K562 (cell line): ENCODE measurements around the gene TXK. TPM values are rescaled to one million over a fixed set of nuclear protein-coding genes. Genes with fewer than 3 reads are reported as not detected.

Source experiments
- ATAC-seq: fragments of 200-7000 bp; cut with Tn5 transposase; 3 replicates; pipeline ENCODE4 v1.9.1; 2020; ENCODE audit warnings: moderate library complexity
- BruUV-seq: library from RNA; stranded (reverse); fragments of 400-500 nt; replicated peaks from 2 replicates; lab custom pipeline; 2021; lab: Mats Ljungman, UMichigan
- CTCF ChIA-PET: fragments of 300-600 bp; formaldehyde crosslinking; extraction: SDS; loops from one replicate; lab custom pipeline; 2021; ENCODE audit warnings: low intra/inter-chr PET ratio; lab: Yijun Ruan, JAX
- POLR2A ChIA-PET: fragments of 300-600, 350-650 bp; sonication (Branson Sonifier 250); formaldehyde crosslinking; extraction: SDS; loops from one replicate; lab custom pipeline; 2021; ENCODE audit warnings: antibody characterized with exemption, inconsistent platforms; lab: Yijun Ruan, JAX
- DNase-seq, 4 experiments: peaks; one replicate each; pipeline versions ENCODE4 v3.0.0 to v3.0.0-alpha.2; 2011 to 2018; ENCODE audit warnings: low spot score in 3 of 4, mixed read lengths in 3 of 4; ENCODE audit errors: extremely low read depth in 1 of 4
- FAIRE-seq: peaks from 2 replicates; lab custom pipeline; 2011; peaks lifted over from hg19 to GRCh38; lab: Jason Lieb, UNC
- H2AFZ ChIP-seq: 2 replicates; pipeline ENCODE4 v1.6.0; 2011; ENCODE audit warnings: low read depth, low read length, control low read depth, inconsistent platforms
- H3K27ac ChIP-seq: fragments of 200-600 bp; 3 replicates; pipeline ENCODE4 v1.8.0; 2011; ENCODE audit warnings: low read depth, mild to moderate bottlenecking, control low read depth, inconsistent platforms, low read length, moderate library complexity, mixed read lengths; ENCODE audit errors: extremely low read depth
- H3K27me3 ChIP-seq, 2 experiments: fragments of 300-600 bp in 1 of 2; 2 replicates in 1 of 2; 3 replicates in 1 of 2; pipeline versions ENCODE4 v1.6.0 to v1.8.0; 2011; ENCODE audit warnings: inconsistent platforms in 2 of 2, low read length in 2 of 2, mild to moderate bottlenecking in 1 of 2, mixed read lengths in 1 of 2, moderate library complexity in 1 of 2; ENCODE audit not compliant: control insufficient read depth in 2 of 2, insufficient read depth in 2 of 2
- H3K36me3 ChIP-seq: fragments of 300-600 bp; 3 replicates; pipeline ENCODE4 v1.8.0; 2011; ENCODE audit warnings: mild to moderate bottlenecking, low read length, inconsistent platforms; ENCODE audit not compliant: control insufficient read depth, insufficient read depth
- H3K4me1 ChIP-seq, 2 experiments: fragments of 200-600 bp in 1 of 2; replicated peaks in 1 of 2; 2 replicates in 1 of 2; 3 replicates in 1 of 2; pipeline versions ENCODE4 v1.5.1 to v1.8.0; 2011; ENCODE audit warnings: inconsistent platforms in 2 of 2, low read length in 2 of 2, mild to moderate bottlenecking in 1 of 2, mixed read lengths in 1 of 2, moderate library complexity in 1 of 2; ENCODE audit not compliant: control insufficient read depth in 2 of 2, insufficient read depth in 2 of 2
- H3K4me2 ChIP-seq: 2 replicates; pipeline ENCODE4 v1.6.1; 2011; ENCODE audit warnings: low read length, control low read depth, inconsistent platforms, mixed read lengths; ENCODE audit not compliant: insufficient read depth
- H3K4me3 ChIP-seq: fragments of 200-600 bp; sonication (generic), shearing (Covaris generic); 2 replicates; pipeline ENCODE4 v1.5.1; 2016; ENCODE audit warnings: control low read depth, inconsistent platforms
- H3K79me2 ChIP-seq: fragments of 200-600 bp; 3 replicates; pipeline ENCODE4 v1.8.0; 2011; ENCODE audit warnings: low read length, inconsistent platforms; ENCODE audit not compliant: control insufficient read depth, insufficient read depth
- H3K9ac ChIP-seq, 2 experiments: 2 replicates each; pipeline versions ENCODE4 v1.6.0 to v1.6.1; 2011; ENCODE audit warnings: low read depth in 2 of 2, low read length in 2 of 2, control low read depth in 1 of 2, inconsistent platforms in 1 of 2, mild to moderate bottlenecking in 1 of 2, mixed read lengths in 1 of 2; ENCODE audit not compliant: insufficient read depth in 1 of 2
- H3K9me1 ChIP-seq: one replicate; pipeline ENCODE4 v1.6.0; 2011; ENCODE audit warnings: inconsistent platforms, mild to moderate bottlenecking, low read length, moderate library complexity; ENCODE audit not compliant: control insufficient read depth, insufficient read depth
- H3K9me3 ChIP-seq: replicated peaks from 2 replicates; pipeline ENCODE4 v1.5.1; 2011; ENCODE audit warnings: low read depth, low read length, inconsistent platforms; ENCODE audit not compliant: control insufficient read depth, insufficient read depth
- H4K20me1 ChIP-seq: replicated peaks from 2 replicates; pipeline ENCODE4 v1.6.1; 2011; ENCODE audit warnings: low read length, inconsistent platforms, mixed read lengths; ENCODE audit not compliant: control insufficient read depth, insufficient read depth
- DACH1 ChIP-seq: fragments of 450-650 bp; IDR thresholded peaks from 2 replicates; pipeline ENCODE4 v1.6.1; 2018; ENCODE audit not compliant: partially characterized antibody
- E2F3 ChIP-seq: fragments of 250-450 bp; sonication (Bioruptor Pico); IDR thresholded peaks from 2 replicates; pipeline ENCODE4 v1.4.0; 2020; ENCODE audit warnings: mild to moderate bottlenecking
- GMEB1 ChIP-seq: fragments of 250-450 bp; sonication (Bioruptor Pico); IDR thresholded peaks from 2 replicates; pipeline ENCODE4 v1.4.0; 2020; ENCODE audit warnings: mild to moderate bottlenecking
- HNRNPH1 ChIP-seq: fragments of 200-400 bp; formaldehyde crosslinking; optimal IDR thresholded peaks from 2 replicates; pipeline ENCODE3; 2017; ENCODE audit warnings: low read depth, mild to moderate bottlenecking, low read length, moderate library complexity
- JUN ChIP-seq, 2 experiments: sonication (generic) in 1 of 2; formaldehyde crosslinking in 1 of 2; IDR thresholded peaks; 2 replicates each; pipeline versions ENCODE4 v1.6.1 to v1.8.0; 2012 to 2022; ENCODE audit warnings: borderline replicate concordance in 2 of 2, mild to moderate bottlenecking in 2 of 2, improper control_type of control experiment in 1 of 2, low read depth in 1 of 2, low read length in 1 of 2, missing genetic modification reagents in 1 of 2
- JUND ChIP-seq, 2 experiments: IDR thresholded peaks; 2 replicates in 1 of 2; 3 replicates in 1 of 2; pipeline ENCODE4 v1.6.1; 2011; ENCODE audit warnings: borderline replicate concordance in 2 of 2, low read depth in 2 of 2, low read length in 2 of 2, improper control_type of control experiment in 1 of 2, missing biosample characterization in 1 of 2, missing genetic modification characterization in 1 of 2, missing genetic modification reagents in 1 of 2
- NONO ChIP-seq, 2 experiments: fragments of 200-400 bp in 1 of 2; fragments of 450-650 bp in 1 of 2; formaldehyde crosslinking in 1 of 2; IDR thresholded peaks; 2 replicates each; pipeline ENCODE4 v1.6.1; 2017; ENCODE audit warnings: low read depth in 2 of 2, mild to moderate bottlenecking in 2 of 2, moderate library complexity in 2 of 2, low read length in 1 of 2
- THAP7 ChIP-seq: fragments of 250-450 bp; sonication (Bioruptor Pico); IDR thresholded peaks from 2 replicates; pipeline ENCODE4 v1.5.0; 2021
- ZFP36 ChIP-seq: fragments of 150-350 bp; IDR thresholded peaks from 2 replicates; pipeline ENCODE4 v1.6.1; 2018; ENCODE audit warnings: low read length, low read depth; ENCODE audit not compliant: partially characterized antibody
- WGBS: fragments of 100-300 bp; shearing (Covaris generic); methylation state at CpG from one replicate; pipeline ENCODE4 v1.1.6; 2016; ENCODE audit warnings: low coverage, mixed read lengths; ENCODE audit not compliant: insufficient coverage; ENCODE audit errors: missing lambda C conversion rate; 5-methylcytosine and 5-hydroxymethylcytosine counted together
- in situ Hi-C: fragments of 300-500 bp; cut with MboI; formaldehyde crosslinking; loops from 4 replicates; pipeline ENCODE4 v1.15.0; 2018; ENCODE audit warnings: inconsistent platforms, mixed read lengths
- intact Hi-C: fragments of 100-400 bp; cut with micrococcal nuclease; formaldehyde crosslinking; loops from 2 replicates; pipeline ENCODE4 v1.14.2; 2022
- polyA plus RNA-seq, 8 experiments: library from polyadenylated mRNA; depleted of rRNA in 4 of 8; stranded (reverse) in 5 of 8; unstranded in 3 of 8; fragments of >200 nt; fragmentation: Nextera tagmentation in 2 of 8; fragmentation: Illumina TruSeq in 1 of 8; extraction: Ambion mirVana in 2 of 8; extraction: Trizol in 1 of 8; gene quantifications; 2 replicates each; pipeline versions ENCODE4 v1.2.1 to v1.2.3, GENCODE V29; 2011 to 2014; ENCODE audit warnings: inconsistent platforms in 1 of 8, missing spikeins in 1 of 8
- total RNA-seq, 7 experiments: library from RNA; depleted of rRNA in 6 of 7; stranded (reverse); fragments of >200 nt in 6 of 7; fragmentation: Illumina TruSeq in 2 of 7; extraction: Trizol in 2 of 7; gene quantifications; 2 replicates each; pipeline versions ENCODE4 v1.2.1 to v1.2.3, GENCODE V29; 2011 to 2021; ENCODE audit warnings: low replicate concordance in 1 of 7

Gene TXK
- total and polyA plus RNA-seq, 9 of the 15 experiments (the other 6 are each of a cell fraction or from before 2014, with no cell fraction given): 0.24 to 1.1 (median 0.45) TPM; not detected in 1

DNA sequence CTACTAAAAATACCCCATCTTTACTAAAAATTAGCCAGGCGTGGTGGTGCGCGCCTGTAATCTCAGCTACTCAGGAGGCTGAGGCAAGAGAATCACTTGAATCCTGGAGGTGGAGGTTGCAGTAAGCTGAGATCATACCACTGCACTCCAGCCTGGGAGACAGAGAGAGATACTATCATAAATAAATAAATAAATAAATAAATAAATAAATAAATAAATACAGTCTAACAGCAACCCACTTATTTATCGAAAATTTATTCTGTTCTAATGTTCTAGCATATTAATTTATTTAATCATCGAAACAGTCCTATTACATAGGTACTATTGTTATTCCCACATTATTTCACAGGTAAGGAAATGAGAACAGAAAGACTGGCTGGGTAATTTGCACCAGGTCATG is 18.2 kb upstream of the TXK start:
- no peak for FAIRE-seq

More for the DNA sequence above, 18.2 kb upstream of the TXK start:
- Histone ChIP-seq H3K27ac (no peak overlapping the region), H3K36me3 (peaks cover 45% of the 10 kb centered on the region), H3K9ac (no peak overlapping the region), H3K79me2 (no peaks in the 10 kb centered on the region), H4K20me1 (no peaks in the 10 kb centered on the region), H3K9me1 (no peaks in the 10 kb centered on the region), H3K27me3 (no peaks in the 10 kb centered on the region), H3K4me2 (no peak overlapping the region), H3K9me3 (no peaks in the 10 kb centered on the region), H2AFZ (no peak overlapping the region), H3K4me1 (no peaks in the 10 kb centered on the region), H3K4me3 (no peak overlapping the region)
- WGBS: 91% methylated on average over 5 of the region's 5 CpGs
- in situ Hi-C loops: no loop called here
- ATAC-seq (no peak), DNase-seq (no peak)
- intact Hi-C loops: no loop called here
- CTCF ChIA-PET: no interaction called here
- POLR2A ChIA-PET: no interaction called here
- no TSS peak for BruUV-seq
- no peak for TF ChIP-seq E2F3 (CRISPR knock-in tag)
- no peak for TF ChIP-seq THAP7 (CRISPR knock-in tag)
- TF ChIP-seq ZFP36: no peak
- TF ChIP-seq JUN (IDR thresholded peaks at IDR 0.05; ENCODE audit: borderline replicate concordance, low read depth, low read length): no peak
- no peak for TF ChIP-seq JUN (CRISPR knock-in tag; IDR thresholded peaks at IDR 0.05; ENCODE audit: borderline replicate concordance)
- TF ChIP-seq DACH1: no peak
- TF ChIP-seq HNRNPH1: no peak
- no peak for TF ChIP-seq GMEB1 (CRISPR knock-in tag)
- TF ChIP-seq JUND (IDR thresholded peaks at IDR 0.05; ENCODE audit: borderline replicate concordance, low read depth, low read length): no peak
- TF ChIP-seq JUND (tag; IDR thresholded peaks at IDR 0.05; ENCODE audit: borderline replicate concordance, low read depth, low read length): no peak
- no peak for TF ChIP-seq NONO (IDR thresholded peaks at IDR 0.05; ENCODE audit: low read depth in 2 of 2, low read length in 1 of 2)
